Measurements from ENCODE around the gene RABGAP1.

Gene RABGAP1

GRCh38 chr9:123048748-123049147 is 107.9 kb downstream of the RABGAP1 start:
- no peak for DNase-seq (ENCODE audit: low spot score)

DNA sequence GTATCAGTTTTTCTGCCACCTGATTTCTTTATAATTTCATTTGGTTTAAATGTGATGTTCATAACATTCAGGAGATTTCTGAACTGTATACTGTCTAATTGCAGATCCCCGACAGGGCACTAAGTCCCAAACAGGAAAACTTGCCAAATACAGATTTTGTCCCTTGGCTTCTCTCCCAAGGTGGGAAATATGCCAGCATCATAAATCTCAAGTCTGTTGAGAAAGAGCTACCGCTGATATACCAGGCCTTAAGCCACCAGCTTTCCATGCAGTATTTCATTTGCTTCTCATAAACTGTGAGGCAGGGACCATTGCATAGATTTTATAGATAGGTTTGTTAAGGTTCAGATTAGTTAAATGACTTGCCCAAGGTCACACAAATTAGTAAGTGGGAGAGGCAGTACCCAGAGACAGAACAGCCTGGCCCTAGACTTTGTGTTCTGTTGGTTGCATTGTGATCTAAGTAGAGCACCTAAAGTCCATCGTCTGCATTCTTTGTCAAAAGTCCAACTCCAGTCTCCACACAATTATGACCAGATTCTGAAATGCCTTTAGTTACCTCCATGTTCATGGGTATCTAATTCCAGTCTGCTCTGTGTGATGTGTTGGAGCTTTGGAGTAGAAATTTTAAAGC is 108.9 kb downstream of the RABGAP1 start:
- peak; percentile 23 for DNase-seq (ENCODE audit: low spot score)

DNA sequence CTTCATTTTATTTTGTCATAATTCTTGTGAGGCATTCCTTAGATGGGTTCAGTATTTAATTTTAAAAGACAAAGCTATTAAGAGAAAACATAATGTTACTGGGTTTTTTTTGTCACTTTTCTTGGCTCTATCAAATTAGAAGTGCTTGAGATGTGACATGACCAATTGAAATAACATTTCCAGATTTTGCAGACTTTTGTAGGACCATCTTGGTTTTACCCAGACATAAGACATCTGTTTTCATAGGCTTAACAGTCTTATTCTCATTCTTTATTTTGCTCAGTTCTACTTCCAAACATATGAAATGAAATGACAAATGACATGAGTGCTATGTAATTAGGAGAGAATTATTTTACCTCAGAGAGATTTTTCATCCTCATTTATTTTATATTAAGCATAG is 112.2 kb downstream of the RABGAP1 start:
- no peak for DNase-seq (ENCODE audit: low spot score)

DNA sequence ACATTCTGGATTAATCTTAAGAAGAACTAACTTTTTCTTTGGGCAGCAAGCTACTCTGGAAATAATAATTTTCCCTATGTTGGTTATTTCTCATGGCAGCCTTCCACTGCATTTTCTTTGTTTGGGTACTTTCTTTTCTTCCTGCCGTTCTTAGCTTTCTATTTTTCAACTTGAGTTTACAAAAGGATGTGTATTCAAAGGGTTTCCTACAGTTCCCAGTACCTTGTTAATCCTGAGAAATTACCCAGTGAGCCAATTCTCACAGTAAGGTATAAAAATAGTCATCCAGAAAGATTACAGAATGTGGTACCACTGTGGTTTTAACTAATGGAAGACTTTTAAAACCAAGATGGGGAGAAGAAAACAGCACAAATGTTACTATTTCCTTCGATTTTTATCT is 112.9 kb downstream of the RABGAP1 start:
- no peak for DNase-seq (ENCODE audit: low spot score)

DNA sequence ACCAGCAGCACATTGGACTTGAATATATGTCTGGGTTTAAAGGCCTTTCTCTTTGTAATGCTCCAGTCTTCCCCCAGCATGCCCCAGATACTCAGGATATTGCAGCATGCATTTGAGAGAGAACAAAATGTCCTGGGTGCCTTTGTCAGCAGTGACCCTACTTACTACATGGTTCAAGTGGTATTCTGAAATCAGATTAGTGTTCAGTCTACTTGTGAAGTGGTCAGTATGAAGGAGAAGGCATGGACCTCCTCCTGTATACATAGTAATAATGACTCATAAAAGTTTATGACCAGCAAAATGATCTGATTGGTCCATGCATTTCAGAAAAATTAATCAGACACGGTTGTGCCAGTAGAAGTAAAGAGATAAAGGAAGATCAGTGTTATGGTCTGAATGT is 118.0 kb downstream of the RABGAP1 start:
- DNase-seq (ENCODE audit: low spot score), result peak; percentile 45

GRCh38 chr9:123059472-123060220 is 118.8 kb downstream of the RABGAP1 start:
- DNase-seq (ENCODE audit: low spot score), result no peak

- no peak for DNase-seq (ENCODE audit: low spot score)
Observed at GRCh38 chr9:123061216-123061615, 120.4 kb downstream of the RABGAP1 start.

DNA sequence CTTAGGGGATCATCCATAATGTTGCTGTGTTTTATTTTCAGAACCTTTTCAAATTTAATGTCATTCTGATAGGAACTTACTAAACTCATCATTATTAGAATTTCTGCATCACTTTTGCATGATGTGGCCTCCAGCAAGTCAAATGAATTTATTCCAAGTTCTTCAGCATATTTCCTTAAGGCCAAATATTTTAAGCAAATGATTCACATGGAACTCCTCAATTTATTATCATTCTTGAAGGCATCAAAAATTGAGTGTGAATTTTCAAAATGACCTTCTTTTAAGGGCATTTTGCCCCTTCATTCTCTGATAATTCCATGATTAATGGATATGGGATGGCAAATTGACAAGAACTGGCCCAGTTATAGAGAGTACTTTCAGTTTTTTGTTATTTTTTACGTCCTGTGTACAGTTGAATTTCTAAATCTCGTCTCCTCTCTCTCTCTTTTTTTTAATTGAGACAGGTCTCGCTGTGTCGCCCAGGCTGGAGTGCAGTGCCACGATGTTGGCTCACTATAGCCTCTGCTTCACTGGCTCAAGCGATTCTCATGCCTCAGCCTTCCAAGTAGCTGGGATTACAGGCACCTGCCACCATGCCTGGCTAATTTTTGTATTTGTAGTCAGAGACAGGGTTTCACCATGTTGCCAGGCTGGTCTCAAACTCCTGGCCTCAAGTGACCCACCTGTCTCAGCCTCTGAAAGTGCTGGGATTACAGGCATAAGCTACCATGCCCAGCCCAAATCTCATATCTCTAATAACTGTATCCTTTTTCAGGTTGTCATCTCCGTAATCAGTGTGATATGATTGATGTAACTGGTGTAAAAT is 121.7 kb downstream of the RABGAP1 start:
- no peak for DNase-seq (ENCODE audit: low spot score)

- no peak for DNase-seq (ENCODE audit: low spot score)
Observed at GRCh38 chr9:123063177-123063598, 122.4 kb downstream of the RABGAP1 start.

DNA sequence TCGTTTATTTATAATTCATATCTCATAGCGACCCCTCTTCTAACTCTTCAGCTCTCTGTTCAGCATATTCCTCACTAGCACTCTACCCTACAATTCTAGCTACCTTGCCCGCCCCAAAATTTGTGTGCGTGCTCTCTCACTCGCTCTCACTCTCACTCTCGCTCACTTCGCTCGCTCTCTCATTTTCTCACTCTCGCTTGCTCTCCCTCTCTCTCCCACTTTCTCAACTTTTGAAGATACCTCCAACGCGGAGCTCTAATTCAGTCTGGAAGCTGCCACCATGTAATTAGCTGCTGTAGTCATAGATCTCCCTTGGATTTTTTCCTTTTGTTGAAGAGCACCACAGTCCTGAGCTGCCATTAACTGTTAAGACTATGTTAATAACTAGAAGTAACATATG is 123.1 kb downstream of the RABGAP1 start:
- no peak for DNase-seq (ENCODE audit: low spot score)

GRCh38 chr9:123064716-123065115 is 123.9 kb downstream of the RABGAP1 start:
- DNase-seq (ENCODE audit: low spot score), result no peak

DNA sequence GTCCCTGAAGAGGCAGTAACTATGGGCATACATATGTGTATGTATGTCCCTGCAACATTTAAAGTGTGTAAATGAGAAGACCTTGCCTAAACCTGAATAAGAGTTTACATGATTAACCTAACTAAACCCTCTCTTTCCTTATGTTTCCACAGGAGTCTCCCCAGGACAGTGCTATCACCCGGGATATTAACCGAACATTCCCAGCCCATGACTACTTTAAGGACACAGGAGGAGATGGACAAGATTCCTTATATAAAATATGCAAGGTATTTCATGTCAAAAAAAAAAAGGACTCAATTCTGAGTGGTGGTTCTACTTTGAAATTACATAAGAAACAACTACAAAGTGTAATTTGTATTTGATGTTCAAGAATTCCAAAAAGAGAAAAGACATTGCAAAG is 124.4 kb downstream of the RABGAP1 start:
- DNase-seq (ENCODE audit: low spot score), result no peak

DNA sequence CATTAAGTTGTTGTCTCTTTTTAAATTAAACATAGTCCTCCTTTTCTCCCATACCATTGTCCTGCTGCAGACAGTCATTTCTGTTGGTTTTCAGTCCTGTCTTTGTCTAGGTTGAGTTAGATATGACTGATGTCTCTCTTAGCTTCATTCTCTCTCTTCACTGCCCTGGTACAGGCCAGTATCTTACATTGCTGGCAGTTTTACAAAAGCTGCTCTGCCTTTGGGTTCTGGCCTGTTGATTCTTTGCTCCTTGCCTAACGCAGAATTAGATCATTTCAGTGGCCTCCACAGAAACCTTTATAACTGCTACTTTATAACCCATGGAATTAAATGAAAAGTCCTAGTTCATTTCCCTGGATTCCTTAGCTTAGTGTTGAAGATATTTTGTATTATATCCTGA is 126.3 kb downstream of the RABGAP1 start:
- no peak for DNase-seq (ENCODE audit: low spot score)

DNA sequence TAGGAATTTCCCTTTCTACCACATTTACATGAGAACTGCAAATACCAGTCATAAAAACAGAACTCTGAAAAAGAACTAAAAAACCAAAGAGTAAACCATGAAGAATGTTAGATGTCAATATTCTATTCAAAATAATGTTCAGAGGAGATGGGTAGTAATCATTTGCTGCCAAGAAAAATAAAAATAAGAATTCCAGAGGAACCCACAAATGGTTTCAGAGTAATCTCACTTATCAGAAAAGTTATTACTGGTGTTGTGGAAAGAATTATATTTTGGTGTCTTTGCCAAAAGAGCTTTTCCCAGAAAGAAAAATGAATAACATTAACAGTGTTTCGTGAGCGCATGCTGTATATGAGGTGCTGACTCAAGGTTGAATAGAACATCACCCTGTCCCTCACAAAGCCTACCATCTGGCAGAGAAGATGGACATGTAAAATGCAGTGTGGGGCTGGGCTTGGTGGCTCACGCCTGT is 128.2 kb downstream of the RABGAP1 start:
- peak; percentile 31 for DNase-seq (ENCODE audit: low spot score)

- no peak for DNase-seq (ENCODE audit: low spot score)
Observed at GRCh38 chr9:123070198-123070597, 129.4 kb downstream of the RABGAP1 start.

DNA sequence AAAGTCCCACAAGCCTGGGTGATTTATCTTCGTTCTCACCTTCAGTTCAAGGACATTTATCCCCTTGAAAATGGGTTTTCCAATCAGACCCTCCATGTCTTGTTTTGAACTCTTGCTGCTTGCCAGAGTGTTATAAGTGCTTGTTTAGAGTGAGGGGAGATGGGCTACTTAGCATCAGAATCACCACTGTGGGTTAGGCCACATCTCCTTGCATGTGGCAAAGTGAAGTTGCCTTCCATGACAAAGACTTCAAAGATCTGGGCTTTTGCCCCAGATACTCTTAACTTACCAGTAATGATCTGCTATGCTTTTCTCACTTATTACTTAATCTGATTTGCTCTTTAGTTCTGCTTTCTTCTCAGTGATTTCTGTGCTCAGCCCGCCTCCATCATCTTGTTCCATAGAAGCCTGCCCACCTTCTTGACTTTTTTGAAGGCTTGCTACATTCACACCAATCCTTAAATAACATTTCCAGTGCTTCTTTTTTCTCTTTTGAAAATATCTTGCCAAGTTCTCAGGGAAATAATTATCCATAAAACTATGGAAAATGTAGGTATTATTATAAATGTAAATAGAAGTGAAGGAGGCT is 131.7 kb downstream of the RABGAP1 start:
- no peak for DNase-seq (ENCODE audit: low spot score)

DNA sequence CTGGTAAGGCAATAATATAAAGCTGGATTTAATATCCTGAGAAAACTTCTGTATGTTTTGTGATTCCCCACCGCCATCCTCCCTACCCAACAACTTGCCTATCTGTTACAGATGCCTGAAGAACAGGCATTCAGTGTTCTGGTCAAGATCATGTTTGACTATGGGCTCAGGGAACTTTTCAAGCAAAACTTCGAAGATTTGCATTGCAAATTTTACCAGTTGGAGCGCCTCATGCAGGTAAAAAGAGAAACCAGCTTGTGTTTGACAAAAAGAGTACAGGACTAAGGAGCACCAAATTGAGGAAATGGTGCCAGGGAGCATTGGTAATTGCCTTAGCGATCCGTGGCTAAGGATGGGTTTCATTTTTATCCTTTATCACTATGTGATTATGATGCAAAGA is 132.6 kb downstream of the RABGAP1 start:
- no peak for DNase-seq (ENCODE audit: low spot score)

GRCh38 chr9:123073991-123074422 is 133.2 kb downstream of the RABGAP1 start:
- peak; percentile 12 for DNase-seq (ENCODE audit: low spot score)

- no peak for DNase-seq (ENCODE audit: low spot score)
Observed at GRCh38 chr9:123074628-123075027, 133.8 kb downstream of the RABGAP1 start.

DNA sequence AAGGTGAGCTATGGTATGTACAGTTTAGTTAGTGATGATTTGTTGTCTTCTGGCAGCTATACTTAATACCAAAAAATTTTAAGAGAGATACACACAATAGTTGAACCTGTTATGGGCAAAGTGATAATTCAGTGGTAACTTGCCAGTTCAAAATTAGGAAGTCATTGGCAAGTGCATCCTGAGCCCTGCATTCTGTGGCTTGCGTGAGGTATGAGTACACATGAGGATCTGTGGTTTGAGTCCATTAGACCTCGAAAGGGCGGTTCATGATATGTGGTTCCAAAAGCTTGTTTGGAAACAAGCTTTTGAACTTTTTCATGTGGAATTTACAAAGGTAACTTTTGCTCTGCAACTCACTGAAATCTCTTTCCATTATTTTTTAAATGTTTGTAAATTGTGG is 139.6 kb downstream of the RABGAP1 start:
- DNase-seq (ENCODE audit: low spot score), result no peak

DNA sequence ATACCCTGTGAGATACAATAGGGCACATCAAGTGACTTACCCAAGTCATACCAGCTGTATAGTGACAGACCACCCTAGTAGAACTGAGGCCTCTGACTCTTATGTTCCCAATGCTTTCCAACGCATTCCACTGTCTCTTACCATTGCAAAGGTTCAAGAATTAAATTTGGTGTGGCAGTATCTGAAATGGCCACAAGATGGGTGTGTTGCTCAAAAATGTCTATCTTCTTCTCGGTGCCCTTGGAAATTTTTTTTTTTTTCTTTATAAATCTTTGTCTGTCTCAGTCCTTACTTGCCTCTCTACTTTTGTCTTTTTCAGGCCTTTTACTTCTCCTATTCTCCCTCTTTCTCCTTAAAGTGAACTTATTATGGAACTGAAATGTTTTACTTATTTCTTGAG is 141.0 kb downstream of the RABGAP1 start:
- no peak for DNase-seq (ENCODE audit: low spot score)

DNA sequence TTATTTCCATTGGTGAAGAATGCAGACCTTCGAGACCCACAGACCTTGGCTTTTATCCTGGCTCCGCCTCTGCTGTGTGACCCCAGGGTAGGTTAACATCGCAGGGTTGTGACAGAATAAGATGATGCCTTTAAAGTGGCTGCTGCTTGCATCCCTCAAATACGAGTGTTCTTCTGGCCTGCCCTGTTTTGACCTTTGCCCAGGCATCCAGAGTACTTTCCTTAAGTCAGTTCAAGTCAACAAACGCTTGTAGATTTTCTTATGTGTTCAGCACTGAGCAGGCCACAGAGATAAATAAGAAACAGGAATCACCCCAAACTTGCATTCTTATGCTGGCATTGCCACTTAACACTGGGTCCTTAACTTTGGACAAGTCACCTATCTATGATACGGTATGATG is 142.9 kb downstream of the RABGAP1 start:
- no peak for DNase-seq (ENCODE audit: low spot score)

Data from AG08396 (cell line).